HL-60 (cell line): Measurements from ENCODE around the gene TAPBPL.
"Not testable (repeated sequence)": the region's sequence is repeated elsewhere in the genome, so short reads cannot be mapped to it uniquely, and the experiment has no call there.

ENCODE experiments used
- DNase-seq, 2 experiments: peaks; one replicate each; pipeline ENCODE4 v3.0.0-alpha.2; 2010 to 2020; ENCODE audit warnings: low read depth in 1 of 2, low spot score in 1 of 2
- H3K27ac ChIP-seq: fragments of 250-450 bp; sonication (Bioruptor Pico); replicated peaks from 2 replicates; pipeline ENCODE4 v1.5.1; 2020; ENCODE audit warnings: mild to moderate bottlenecking, moderate library complexity
- H3K27me3 ChIP-seq: fragments of 250-450 bp; sonication (Bioruptor Pico); 2 replicates; pipeline ENCODE4 v1.5.1; 2021; ENCODE audit warnings: mild to moderate bottlenecking, moderate library complexity; ENCODE audit not compliant: insufficient read depth, poor library complexity, severe bottlenecking
- H3K4me3 ChIP-seq: replicated peaks from 2 replicates; pipeline ENCODE4 v1.5.1; 2011; ENCODE audit warnings: mild to moderate bottlenecking, control low read depth, low read length; ENCODE audit not compliant: insufficient read depth
- GABPA ChIP-seq: IDR thresholded peaks from 2 replicates; pipeline ENCODE4 v1.6.1; 2012; ENCODE audit warnings: low read depth
- POLR2AphosphoS5 ChIP-seq: IDR thresholded peaks from 2 replicates; pipeline ENCODE4 v1.6.1; 2012; ENCODE audit warnings: low read depth
- SPI1 ChIP-seq: IDR thresholded peaks from 2 replicates; pipeline ENCODE4 v1.6.1; 2012; ENCODE audit warnings: low read depth, mild to moderate bottlenecking, borderline replicate concordance
- TF ChIP-seq, protein P1 (sequence below): IDR thresholded peaks from one replicate; pipeline ENCODE4 v1.5.1; 2011; ENCODE audit warnings: low read length, control low read depth, inconsistent platforms; ENCODE audit not compliant: insufficient read depth
- TF ChIP-seq, protein P2 (sequence below): IDR thresholded peaks from 2 replicates; pipeline ENCODE4 v1.6.1; 2012; ENCODE audit warnings: low read depth; ENCODE audit not compliant: insufficient replicate concordance

Gene TAPBPL

DNA sequence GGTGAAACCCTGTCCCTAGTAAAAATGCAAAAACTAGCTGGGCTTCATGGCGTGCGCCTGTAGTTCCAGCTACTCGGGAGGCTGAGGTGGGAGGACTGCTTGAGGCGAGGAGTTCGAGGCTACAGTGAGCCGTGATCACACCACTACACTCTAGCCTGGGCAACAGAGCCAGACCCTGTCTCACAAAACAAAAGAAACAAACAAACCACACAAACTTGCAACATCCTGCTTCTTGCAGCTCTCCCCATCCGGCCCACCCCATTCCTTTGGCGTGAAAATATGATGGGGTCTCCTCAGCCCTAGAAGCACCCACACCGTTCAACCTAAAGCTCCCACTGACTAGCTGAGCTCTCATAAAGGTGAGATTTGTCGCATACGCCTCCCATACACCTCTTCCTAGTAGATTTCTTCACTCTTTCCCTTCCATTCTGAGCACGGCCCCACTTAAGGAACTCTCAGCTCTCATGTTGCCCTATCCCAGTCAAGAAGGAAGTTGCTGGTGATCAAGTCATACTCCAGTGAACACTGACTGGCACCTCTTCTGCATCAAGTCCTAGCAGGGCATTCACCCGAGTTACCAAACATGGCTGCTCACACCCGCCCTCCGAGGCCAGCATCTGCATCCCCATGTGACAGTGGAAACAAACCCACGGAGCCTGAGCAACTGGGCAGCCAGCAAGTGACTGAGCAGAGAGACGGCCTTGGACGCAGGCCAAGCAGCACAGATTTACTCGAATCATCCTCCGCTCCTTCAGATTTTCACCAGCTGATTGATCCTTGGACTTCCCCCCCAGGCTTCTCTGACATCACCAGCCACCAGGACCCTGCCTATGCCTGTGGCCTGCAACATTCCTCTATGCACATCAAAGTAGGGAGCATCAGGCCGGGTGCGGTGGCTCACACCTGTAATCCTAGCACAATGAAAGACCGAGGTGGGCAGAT, 26.0 kb upstream of the TAPBPL start:
- H3K4me3 ChIP-seq = no peak overlapping the region
- DNase-seq = peak in 1 of 2 experiments; percentile 29
- no peaks in the 10 kb centered on the region for H3K27me3 ChIP-seq
- TF ChIP-seq, protein P1, sequence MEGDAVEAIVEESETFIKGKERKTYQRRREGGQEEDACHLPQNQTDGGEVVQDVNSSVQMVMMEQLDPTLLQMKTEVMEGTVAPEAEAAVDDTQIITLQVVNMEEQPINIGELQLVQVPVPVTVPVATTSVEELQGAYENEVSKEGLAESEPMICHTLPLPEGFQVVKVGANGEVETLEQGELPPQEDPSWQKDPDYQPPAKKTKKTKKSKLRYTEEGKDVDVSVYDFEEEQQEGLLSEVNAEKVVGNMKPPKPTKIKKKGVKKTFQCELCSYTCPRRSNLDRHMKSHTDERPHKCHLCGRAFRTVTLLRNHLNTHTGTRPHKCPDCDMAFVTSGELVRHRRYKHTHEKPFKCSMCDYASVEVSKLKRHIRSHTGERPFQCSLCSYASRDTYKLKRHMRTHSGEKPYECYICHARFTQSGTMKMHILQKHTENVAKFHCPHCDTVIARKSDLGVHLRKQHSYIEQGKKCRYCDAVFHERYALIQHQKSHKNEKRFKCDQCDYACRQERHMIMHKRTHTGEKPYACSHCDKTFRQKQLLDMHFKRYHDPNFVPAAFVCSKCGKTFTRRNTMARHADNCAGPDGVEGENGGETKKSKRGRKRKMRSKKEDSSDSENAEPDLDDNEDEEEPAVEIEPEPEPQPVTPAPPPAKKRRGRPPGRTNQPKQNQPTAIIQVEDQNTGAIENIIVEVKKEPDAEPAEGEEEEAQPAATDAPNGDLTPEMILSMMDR = no peak
- TF ChIP-seq, protein P2, sequence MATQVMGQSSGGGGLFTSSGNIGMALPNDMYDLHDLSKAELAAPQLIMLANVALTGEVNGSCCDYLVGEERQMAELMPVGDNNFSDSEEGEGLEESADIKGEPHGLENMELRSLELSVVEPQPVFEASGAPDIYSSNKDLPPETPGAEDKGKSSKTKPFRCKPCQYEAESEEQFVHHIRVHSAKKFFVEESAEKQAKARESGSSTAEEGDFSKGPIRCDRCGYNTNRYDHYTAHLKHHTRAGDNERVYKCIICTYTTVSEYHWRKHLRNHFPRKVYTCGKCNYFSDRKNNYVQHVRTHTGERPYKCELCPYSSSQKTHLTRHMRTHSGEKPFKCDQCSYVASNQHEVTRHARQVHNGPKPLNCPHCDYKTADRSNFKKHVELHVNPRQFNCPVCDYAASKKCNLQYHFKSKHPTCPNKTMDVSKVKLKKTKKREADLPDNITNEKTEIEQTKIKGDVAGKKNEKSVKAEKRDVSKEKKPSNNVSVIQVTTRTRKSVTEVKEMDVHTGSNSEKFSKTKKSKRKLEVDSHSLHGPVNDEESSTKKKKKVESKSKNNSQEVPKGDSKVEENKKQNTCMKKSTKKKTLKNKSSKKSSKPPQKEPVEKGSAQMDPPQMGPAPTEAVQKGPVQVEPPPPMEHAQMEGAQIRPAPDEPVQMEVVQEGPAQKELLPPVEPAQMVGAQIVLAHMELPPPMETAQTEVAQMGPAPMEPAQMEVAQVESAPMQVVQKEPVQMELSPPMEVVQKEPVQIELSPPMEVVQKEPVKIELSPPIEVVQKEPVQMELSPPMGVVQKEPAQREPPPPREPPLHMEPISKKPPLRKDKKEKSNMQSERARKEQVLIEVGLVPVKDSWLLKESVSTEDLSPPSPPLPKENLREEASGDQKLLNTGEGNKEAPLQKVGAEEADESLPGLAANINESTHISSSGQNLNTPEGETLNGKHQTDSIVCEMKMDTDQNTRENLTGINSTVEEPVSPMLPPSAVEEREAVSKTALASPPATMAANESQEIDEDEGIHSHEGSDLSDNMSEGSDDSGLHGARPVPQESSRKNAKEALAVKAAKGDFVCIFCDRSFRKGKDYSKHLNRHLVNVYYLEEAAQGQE = no peak
- TF ChIP-seq POLR2AphosphoS5 (no peak), GABPA (no peak), SPI1 (no peak)
- no peak overlapping the region for H3K27ac ChIP-seq

DNA sequence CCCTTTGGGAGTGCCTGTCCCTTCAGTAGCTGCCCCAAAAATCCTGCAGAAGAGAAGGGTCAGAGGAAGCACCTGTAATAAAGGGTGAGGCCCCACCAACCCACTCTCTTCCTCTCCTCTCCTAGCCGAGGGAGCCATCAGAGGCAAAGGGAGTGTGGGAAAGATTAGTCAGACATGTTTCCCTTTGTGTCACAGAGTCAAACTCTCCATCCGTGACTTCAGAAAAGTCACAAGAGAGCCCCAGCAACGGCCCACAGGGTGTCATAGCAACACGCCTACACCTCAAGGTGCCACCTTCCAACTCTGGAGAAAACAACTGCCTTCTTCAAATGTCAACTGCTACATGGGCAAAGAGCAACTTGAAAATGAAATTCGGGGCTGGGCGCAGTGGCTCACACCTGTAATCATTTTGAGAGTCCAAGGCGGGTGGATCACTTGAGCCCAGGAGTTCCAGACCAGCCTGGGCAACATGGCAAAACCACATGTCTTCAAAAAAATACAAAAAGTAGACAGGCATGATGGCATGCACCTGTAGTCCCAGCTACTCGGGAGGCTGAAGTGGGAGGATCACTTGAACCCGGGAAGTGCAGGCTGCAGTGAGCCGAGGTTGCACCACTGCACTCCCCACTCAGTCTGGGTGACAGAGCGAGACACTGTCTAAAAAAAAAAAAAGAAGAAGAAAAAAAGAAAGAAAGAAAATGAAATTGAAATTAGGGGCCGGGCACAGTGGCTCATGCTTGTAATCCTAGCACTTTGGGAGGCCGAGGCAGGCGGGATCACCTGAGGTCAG, 24.8 kb upstream of the TAPBPL start:
- no peak overlapping the region for H3K4me3 ChIP-seq

DNA sequence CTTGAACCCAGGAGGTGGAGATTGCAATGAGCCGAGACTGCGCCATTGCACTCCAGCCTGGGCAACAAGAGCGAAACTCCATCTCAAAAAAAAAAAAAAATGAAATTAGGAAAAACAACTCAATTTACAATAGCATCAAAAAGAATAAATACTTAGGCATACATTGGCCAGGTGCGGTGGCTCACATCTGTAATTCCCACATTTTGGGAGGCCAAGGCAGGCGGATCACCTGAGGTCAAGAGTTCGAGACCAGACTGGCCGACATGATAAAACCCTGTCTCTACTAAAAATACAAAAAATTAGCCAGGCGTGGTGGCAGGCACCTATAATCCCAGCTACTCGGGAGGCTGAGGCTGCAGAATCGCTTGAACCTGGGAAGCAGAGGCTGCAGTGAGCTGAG, 24.0 kb upstream of the TAPBPL start:
- H3K27me3 ChIP-seq, DNase-seq, H3K4me3 ChIP-seq, H3K27ac ChIP-seq: not testable (repeated sequence)

More for the DNA sequence above, 24.8 kb upstream of the TAPBPL start:
- Histone ChIP-seq H3K27ac (no peak overlapping the region), H3K27me3 (no peaks in the 10 kb centered on the region)
- peak in 1 of 2 experiments; percentile 3 for DNase-seq
- TF ChIP-seq, protein P2 = no peak
- TF ChIP-seq POLR2AphosphoS5 = no peak
- TF ChIP-seq, protein P1 = no peak
- no peak for TF ChIP-seq GABPA
- TF ChIP-seq SPI1 = no peak

DNA sequence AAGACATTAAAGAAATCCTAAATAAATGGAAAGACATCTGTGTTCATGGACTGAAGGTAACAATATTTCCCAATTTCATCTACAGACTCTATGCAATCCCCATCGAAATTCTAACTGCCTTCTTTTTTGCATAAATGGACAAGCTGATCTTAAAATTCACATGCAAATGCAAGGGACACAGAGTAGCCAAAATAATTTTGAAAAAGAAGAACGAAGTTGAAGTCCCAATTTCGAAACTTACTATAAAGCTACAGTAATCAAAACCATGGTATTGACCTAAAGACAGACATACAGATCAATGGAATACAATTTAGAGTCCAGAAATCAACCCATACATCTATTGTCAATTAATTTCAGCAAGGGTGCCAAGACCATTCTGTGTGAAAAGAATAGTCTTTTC, 23.5 kb upstream of the TAPBPL start:
- TF ChIP-seq, protein P2 = no peak
- TF ChIP-seq, protein P1 = no peak
- TF ChIP-seq SPI1 (no peak), GABPA (no peak), POLR2AphosphoS5 (no peak)

More for the DNA sequence above, 23.5 kb upstream of the TAPBPL start:
- no peak for DNase-seq
- no peaks in the 10 kb centered on the region for H3K27me3 ChIP-seq
- no peak overlapping the region for H3K27ac ChIP-seq
- no peak overlapping the region for H3K4me3 ChIP-seq
